HL-60/S4 treated with phorbol 12-myristate 13-acetate at 8.2 ng/mL for 4 days and 3 days (cell line): ENCODE data around the gene PI4KB.
"Not testable (repeated sequence)": the region's sequence is repeated elsewhere in the genome, so short reads cannot be mapped to it uniquely, and the experiment has no call there.

Experiments used
- in situ Hi-C: fragments of 300-500 bp; cut with MboI; formaldehyde crosslinking; loops from 2 replicates; pipeline ENCODE4 v1.15.0; 2022; ENCODE audit warnings: low sequenced_read_pairs

PI4KB gene

DNA sequence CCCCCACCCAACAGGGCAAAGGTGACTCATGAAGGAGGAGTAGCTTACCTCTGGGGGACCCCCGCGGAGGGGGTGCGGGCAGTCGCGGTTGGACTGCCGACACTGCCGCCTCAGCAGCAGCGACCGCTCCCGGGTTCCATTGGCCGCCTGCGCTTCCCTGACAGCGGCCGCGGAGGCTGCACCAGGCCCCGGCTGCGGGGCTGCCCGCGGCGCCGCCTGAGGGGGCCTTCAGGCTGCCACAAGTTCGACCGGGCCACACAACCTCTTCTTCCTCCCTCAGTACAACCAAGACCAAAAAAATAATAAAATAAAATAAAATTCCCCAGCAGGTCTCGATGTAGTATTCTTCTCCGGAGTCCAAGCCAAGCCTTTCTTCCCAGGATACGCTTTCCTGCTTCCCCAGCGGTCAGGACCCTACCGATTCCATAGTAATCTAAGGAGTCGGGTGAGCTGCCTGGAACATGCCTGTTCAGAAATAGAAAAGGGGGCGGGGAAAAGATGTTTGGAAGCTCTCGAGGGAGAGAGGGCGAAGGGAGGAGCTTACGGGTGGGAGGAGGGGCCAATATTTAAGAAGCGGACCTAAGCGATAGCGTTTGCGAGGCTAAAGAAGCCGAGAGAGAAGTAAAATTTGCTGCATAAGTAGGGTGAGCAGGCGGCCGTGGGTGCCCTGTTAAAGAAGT is at the start of gene PI4KB:
TSS of gene PI4KB (minus strand) at position 194 of the 680 bp plus-strand sequence. CDS start 10,935 bp downstream, outside the sequence.
- in situ Hi-C loops, result no loop called here

DNA sequence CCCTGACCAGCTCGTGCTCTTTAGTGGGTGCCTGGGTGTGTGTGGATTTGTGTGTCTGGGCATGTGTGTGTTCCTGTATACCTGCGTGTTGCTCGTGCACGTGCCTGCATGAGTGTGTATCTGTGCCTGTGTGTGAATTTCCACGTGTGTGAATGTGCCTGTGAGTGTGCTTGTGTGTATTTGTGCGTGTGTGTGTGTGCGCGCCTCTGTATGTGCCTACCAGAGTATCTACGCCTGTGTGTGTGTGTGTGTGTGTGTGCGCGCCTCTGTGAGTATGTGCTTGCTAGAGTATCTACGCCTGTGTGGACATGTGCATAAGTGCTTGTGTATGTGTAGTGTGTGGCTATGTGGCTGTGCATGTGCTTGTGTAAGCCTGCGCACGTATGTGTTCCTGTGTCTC is 46.0 kb upstream of the PI4KB start:
- in situ Hi-C loops, result no loop called here

DNA sequence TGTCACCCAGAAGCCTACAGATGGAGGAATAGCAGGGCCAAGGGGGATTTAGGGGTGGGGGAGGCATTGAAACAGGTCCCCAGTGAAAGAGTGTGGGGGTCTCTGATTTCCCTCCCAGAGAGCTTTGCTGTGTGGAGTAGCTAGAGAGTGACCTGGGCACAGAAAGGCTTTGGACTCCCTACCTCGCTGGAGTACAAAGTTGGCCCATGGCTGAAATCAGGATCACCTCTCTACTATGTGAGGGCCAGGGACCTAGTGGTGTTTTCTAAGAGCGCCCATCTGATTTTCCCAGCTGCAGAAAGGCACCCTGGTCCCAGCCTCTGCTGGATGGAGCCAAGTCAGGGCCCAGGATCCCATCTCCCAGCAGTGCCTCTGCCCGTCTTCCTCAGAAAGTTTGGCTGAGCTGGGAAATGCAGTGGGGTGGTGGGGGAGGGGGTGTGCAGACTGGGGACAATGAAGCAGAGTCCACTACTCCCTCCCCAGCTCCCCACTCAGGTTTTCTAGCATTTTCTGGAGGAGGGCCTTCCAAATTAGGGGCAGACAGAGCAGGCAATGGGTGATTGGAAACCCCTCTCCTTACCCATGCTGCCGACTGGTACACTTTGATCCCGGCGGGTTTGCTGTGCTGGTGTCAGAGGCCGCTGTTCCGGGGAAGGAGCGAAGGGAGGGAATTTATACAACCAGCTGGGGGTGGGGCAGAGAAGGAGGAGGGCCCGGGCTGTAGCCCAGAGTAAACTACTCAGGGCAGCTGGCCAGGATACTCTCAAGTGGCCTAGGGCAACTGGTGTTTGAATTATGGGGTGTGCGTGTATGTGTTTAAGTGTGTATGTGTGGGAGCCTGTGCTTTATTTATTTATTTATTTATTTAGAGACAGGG is 45.1 kb upstream of the PI4KB start, which contains the start of gene SELENBP1:
TSS of gene SELENBP1 (minus strand) at position 648 of the 877 bp plus-strand sequence. CDS start at position 584, 64 bp downstream.
- in situ Hi-C loops, result no loop called here

DNA sequence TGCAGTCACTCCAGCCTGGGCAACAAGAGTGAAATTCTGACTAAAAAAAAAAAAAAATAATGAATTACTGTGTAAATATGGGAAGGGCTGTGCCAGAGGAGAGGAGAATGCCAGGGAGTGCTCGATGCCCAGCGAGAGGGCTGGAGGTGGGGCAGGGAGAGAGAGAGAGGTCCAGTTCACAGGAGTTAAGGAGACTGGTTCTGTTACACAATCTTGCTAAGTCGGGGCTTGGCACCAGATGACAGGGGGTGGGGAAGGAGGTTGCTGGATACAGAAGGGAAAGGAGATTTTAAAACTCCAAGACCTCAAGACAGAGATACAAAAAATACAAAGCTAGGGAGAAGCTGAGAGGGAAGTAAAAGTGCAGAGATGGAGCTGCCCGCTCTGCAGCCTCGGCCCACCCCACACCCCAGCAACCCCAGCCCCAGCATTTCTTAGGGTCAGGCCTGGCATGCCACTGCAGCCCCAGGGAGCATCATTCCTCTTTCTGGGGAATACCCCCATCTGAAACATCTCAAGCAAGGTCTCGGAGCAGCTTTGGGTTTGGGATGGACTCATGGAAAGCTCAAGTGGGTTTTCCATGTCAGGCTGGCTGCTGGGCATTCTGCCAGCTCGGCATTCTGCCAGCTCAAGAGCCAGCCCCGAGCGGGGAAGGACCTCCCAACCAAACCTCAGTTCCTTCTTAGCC is 44.3 kb upstream of the PI4KB start:
- in situ Hi-C loops, result no loop called here

DNA sequence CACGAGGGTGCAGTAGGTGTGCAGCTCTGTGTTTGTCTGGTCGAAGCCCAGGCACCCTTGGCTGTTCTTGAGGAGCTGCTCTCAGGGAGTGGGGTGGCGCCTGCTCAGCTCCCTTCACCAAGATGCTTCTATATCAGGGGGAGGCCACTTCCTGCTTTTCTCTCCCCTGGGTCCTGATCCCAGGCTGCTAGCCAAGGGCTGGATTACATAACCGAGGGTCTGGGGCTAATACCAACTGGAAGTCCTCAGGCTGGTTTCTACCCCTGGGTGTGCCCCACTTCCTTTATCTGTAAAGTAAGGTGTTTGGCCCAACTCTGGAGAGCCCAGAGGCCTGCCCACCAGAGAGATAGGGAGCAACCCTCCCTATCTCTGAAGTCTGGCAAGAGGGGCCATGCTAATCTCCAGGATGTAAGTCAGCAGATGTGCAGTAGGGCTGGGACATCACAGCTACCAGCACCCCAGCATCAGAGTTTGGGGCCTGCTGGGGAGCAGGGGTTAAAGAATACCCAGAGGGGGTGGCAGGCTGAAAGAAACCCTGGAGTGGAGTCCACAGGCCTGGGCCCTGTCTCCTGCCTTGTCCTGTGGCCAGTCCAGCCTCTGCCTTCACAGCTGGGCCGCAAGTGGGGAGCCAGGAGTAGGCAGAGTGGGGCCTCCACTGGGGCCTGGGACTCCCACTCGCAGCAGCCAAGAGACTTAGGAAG is 43.1 kb upstream of the PI4KB start:
- in situ Hi-C loops, result no loop called here

DNA sequence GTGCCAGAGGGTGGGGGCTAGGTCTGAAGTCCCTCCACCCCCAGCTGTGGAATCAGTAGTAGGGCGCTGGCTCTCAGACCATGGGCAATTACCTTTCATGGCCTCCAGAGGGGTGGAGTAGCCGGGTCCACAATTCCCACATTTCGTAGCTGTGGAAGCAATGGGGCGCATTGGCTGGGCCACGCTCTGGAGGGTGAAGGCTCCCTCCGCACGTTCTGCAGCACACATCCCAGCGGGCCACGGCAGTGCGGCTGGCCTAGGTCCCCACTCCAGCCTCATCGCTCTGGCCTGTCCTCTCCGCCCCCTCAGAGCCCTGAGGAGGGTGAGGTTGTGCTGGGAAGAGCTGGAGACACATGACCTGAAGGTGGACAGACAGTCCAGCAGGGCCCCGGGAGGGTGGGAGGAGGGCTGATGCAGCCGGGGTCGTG is 42.4 kb upstream of the PI4KB start:
- in situ Hi-C loops, result no loop called here

DNA sequence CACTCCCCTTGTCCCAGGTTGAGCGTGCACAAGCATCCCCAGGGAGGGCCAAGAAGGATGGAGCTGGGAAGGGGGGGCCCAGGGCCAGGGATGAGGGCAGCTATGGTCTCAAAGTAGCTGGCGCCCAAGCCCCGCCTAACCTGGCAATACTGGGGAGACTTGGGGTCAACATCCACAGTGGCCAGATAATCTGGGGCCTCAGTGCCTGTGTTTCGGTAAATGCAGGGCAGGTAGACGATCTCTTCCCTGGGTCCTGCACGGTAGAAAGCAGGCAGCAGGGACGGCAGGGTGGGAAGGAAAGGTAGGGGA is 42.0 kb upstream of the PI4KB start:
- in situ Hi-C loops, result no loop called here

DNA sequence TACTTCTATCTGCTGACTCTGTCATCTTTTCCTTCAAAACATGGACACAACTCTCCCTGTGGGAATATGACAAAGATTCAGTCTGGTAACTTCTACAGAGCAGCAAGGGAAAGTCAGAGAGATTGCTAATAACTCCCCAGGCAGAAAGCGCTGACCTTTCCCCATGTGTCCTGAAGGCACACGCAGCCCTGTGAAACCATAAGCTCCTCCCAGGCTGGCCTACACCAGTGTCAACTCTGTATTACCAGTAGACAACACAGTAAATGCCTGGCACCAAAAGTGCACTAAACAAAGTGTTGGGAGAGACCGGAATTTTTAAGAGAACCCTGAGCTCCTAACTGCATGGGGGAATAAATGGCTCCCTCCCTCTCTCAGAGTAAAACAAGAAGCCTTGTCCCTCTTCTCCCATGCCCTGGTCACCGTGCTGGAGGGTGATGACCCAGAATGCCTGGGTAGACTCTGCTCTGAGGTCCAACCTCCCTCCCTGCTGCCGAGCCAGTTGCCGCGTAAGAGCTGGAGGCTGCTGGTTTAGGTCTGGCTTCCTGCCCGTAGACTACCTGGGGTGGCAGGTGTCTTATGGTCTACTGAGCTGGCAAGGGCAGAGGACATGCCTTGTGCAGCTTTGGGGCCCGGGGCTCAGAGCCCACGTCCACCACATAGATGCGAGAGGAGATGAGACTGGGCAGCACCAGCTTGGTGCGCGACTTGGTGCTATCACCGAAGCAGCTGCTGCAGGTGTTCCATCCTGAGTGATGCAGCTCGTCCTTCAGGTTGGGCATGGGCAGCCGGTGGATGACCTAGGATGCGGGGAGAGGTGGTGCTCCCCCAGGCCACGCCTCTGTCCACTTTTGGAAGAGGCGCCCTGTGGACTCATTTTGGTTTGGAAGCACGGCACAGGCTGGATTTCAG is 41.4 kb upstream of the PI4KB start:
- in situ Hi-C loops, result no loop called here

DNA sequence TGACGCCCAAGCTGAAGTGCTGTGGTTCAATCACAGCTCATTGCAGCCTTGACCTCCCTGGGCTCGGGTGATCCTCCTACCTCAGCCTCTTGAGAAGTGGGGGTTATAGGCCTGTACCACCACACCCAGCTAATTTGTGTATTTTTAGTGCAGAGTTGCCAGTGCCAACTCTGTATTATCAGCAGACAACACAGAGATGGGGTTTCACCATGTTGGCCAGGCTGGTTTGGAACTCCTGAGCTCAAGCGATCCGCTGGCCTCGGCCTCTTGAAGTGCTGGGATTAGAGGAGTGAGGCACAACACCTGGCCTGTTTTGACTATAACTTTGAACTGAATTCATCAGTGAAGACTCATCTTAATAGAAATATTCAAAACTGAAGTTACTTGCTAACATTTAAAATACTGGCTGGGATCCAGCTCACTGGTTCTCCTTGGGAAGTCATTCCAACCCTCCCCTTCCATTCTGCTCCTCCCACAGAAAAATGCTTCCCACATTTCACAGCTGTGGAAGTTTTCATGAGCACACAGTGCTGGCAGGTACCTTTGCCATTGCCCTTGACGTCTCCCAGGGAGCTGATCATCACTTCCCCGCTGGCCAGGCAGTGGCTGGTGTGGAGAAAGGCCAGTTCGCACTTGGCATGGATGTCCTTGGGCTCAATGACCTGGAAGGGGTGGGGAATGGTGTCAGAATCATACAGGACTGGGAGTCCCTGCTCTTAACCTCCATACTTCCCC is 40.6 kb upstream of the PI4KB start:
- in situ Hi-C loops, result no loop called here

DNA sequence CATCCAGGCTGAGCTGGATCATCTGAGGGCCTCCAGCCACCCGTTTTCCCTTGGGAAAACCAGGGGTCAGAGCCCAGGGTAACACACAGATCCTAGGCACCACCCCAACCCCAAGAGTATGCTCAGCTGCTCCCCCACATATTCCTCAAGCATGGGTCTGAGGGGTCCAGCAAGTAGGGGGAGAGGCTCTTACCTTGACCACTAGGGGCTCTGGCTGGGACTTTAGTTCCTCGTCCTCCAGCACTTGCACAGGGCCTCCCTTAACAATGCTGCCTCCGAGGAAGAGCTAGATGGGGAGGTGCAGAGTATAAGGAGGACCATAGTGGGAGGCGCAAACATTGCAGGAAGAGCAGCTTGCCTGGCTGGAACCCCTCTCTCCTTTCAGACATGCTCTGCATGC is 37.8 kb upstream of the PI4KB start:
- in situ Hi-C loops, result no loop called here

DNA sequence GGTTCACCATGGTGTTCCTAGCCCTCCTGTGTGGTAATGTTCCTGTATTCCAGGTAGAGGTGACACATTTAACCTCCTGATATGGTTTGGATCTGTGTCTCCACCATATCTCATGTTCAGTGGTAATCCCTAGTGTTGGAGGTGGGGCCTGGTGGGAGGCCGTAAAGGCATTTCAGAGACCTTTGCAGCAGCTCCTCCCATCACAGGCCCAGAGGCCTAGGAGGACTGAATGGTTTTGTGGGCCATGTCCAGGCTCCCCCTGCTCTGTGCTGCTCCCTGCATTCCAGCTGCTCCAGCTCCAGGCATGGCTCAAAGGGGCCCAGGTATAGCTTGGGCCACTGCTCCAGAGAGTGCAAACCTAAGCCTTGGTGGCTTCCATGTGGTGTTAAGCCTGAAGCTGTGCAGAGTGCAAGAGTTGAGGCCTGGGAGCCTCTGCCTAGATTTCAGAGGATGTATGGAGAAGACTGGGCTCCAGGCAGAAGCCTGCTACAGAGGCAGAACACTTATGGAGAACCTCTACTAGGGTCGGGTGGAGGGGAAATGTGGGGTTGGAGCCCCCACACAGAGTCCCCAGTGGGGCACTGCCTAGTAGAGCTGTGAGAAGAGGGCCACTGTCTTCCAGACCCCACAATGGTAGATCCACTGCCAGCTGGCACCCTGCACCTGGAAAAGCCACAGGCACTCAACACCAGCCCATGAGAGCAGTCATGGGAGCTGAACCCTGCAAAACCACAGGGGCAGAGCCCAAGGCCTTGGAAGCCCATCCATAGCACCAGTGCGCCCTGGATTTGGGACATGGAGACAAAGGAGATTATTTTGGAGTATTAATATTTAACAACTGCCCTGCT is 35.3 kb upstream of the PI4KB start:
- in situ Hi-C loops, result no loop called here

DNA sequence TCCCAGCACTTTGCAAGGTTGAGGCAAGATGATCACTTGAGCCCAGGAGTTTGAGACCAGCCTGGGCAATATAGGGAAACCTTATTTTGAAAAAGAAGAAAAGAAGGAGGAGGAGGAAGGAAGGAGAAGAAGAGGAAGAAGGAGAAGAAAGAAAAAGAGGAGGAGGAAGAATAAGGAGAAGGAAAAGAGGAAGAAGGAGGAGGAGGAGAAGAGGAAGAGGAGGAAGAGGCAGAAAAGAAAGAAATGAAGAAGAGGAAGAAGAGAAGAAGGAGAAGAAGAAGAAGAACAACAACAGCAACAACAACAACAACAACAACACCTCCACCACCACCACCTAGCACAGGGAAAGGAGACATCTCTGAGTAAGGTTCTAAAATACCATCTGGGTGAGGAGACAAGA is 34.7 kb upstream of the PI4KB start:
- in situ Hi-C loops, result no loop called here

DNA sequence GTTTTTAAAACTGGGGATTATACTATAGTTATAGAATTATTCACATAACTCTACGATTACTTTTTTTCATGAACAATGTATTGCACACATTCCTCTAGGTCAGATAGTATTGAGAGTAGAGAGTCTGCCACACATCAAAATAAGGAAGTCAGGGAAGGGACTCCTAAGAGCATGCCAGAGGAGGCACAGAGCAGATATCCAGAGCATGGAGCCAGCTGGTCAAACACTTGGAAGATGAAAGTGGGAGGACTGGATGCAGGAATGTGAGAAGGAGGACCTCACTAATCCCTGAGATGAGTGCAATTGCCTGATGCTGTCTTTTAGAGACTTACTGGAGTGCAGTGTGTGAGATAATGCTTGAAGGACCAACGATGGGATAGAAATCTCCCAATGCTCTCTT is 29.5 kb upstream of the PI4KB start:
- in situ Hi-C loops, result no loop called here

DNA sequence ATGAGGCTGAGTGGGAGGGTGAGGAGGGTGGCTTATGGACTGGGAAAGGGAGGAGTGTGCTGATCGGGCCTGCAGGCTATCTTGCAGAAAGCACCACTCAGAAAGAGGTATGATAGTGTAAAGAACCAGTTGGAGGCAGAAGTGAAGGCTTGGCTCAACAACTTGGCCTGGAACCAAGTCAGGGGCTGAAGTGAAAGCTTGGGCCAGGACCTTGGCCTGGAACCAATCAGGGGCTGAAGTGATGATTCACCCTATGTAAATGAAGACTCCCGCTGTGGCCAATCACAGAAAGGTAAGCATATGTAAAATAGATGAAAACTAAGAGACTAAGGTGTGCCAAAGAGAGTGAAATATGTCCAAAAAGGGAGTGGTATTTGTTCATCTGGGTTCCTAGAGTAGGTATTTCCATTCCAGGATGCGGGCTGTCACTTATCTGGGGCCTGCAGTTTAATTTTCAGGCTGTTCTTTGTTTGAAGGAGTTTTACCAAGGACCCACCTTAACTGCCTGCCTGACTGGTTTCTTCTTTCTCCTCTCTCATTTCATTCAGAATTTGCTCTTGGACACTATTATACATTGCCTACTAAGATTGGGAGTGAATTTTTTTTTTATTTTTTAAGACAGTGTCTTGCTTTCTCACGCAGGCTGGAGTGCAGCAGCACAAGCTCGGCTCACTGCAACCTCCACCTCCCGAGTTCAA is 25.0 kb upstream of the PI4KB start:
- in situ Hi-C loops, result no loop called here

DNA sequence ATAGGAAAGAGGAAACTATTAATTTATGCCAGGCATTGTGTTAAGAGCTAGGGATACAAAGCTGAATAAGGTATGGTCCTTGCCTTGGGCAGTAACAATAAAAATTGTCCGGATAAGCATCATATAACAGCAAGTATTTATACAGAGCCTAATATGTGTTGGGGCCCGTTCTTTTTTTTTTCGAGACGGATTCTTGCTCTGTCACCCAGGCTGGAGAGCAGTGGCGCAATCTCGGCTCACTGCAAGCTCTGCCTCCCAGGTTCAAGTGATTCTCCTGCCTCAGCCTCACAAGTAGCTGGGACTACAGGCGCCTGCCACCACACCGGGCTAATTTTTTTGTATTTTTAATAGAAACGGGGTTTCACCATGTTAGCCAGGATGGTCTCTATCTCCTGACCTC is 23.1 kb upstream of the PI4KB start:
- in situ Hi-C loops, result not testable (repeated sequence)

DNA sequence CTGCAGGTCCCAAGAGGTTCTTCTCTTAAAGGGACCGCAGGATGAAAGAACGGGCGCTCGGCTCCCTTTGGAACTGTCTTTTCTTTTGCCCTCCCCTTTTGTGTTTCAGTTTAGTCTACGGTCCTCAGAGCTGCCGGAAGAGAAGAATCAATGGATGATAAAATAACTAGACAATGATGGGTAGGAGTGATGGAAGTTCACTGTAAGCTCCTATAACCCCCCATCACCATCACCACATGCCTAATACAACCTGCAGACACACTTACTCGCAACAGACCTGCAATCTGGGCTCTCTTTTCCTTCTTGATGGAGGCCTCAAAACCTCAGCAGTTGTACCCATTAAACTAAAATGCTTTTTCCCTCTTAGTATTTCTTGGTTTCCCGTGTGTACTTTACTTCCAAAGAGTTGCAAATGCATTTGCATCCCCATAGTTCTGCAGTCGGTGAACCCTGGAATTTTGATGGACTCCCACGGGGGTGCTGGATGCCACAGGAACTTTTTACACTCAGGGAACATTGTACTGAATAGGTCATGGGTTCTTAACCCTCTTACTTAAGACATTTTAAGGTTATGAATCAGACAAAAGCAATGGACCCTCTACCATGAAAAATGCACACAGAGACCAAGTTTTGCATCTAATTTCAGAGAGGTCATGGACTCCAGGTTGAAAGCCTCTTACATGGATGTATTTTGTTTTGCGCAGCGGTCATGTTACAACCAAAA is 20.5 kb upstream of the PI4KB start:
- in situ Hi-C loops, result no loop called here
